PC-9 (cell line): ENCODE measurements around the gene IFI27L1. TPM values are rescaled to one million over a fixed set of nuclear protein-coding genes. Genes with fewer than 3 reads are reported as not detected.

Experiments used
- BruUV-seq: library from RNA; stranded (reverse); fragments of 400-500 nt; replicated peaks from 2 replicates; lab custom pipeline; 2021; lab: Mats Ljungman, UMichigan
- CTCF ChIA-PET: fragments of 300-600 bp; sonication (Branson Sonifier 250); formaldehyde crosslinking; loops from one replicate; lab custom pipeline; 2022; ENCODE audit warnings: antibody characterized with exemption; lab: Charles Lee
- POLR2A ChIA-PET: fragments of 300-600 bp; sonication (Branson Sonifier 250); formaldehyde crosslinking; loops from one replicate; lab custom pipeline; 2022; ENCODE audit warnings: antibody characterized with exemption; ENCODE audit not compliant: unreplicated experiment; lab: Charles Lee
- DNase-seq, 2 experiments: peaks; one replicate each; pipeline versions ENCODE4 v3.0.0 to v3.0.0-alpha.2; 2015 to 2022; ENCODE audit warnings: mixed read lengths in 1 of 2
- H2AFZ ChIP-seq: fragments of 200-600 bp; sonication (generic); 2 replicates; pipeline ENCODE4 v1.8.1; 2017; ENCODE audit warnings: antibody characterized with exemption
- H3F3A ChIP-seq: fragments of 200-600 bp; sonication (generic); 2 replicates; pipeline ENCODE4 v1.8.1; 2017; ENCODE audit warnings: antibody characterized with exemption, mild to moderate bottlenecking, low read depth; ENCODE audit not compliant: insufficient read depth
- H3K27ac ChIP-seq: fragments of 200-600 bp; sonication (generic); 2 replicates; pipeline ENCODE4 v1.6.1; 2016; ENCODE audit warnings: mixed run types
- H3K27me3 ChIP-seq: fragments of 200-600 bp; sonication (generic); 2 replicates; pipeline ENCODE4 v1.6.1; 2016; ENCODE audit warnings: low read depth, mixed run types; ENCODE audit not compliant: insufficient read depth
- H3K36me3 ChIP-seq: fragments of 200-600 bp; sonication (generic); 2 replicates; pipeline ENCODE4 v1.6.1; 2016; ENCODE audit warnings: low read depth, mixed run types
- H3K4me1 ChIP-seq: fragments of 200-600 bp; sonication (generic); replicated peaks from 2 replicates; pipeline ENCODE4 v1.6.1; 2016; ENCODE audit warnings: mixed run types; ENCODE audit not compliant: insufficient read depth
- H3K4me2 ChIP-seq: fragments of 200-600 bp; sonication (generic); 2 replicates; pipeline ENCODE4 v1.6.1; 2017; ENCODE audit warnings: mixed run types
- H3K4me3 ChIP-seq: fragments of 200-600 bp; sonication (generic); 2 replicates; pipeline ENCODE4 v1.6.1; 2016; ENCODE audit warnings: mixed run types
- H3K79me2 ChIP-seq: fragments of 200-600 bp; sonication (generic); 2 replicates; pipeline ENCODE4 v1.6.1; 2017; ENCODE audit warnings: low read depth, mixed run types
- H3K9me2 ChIP-seq: fragments of 200-600 bp; sonication (generic); 2 replicates; pipeline ENCODE4 v1.8.1; 2017; ENCODE audit warnings: mild to moderate bottlenecking; ENCODE audit not compliant: insufficient read depth
- H3K9me3 ChIP-seq: fragments of 200-600 bp; sonication (generic); 2 replicates; pipeline ENCODE4 v1.8.1; 2016; ENCODE audit warnings: low read depth; ENCODE audit not compliant: insufficient read depth
- H4K20me1 ChIP-seq: fragments of 200-600 bp; sonication (generic); 2 replicates; pipeline ENCODE4 v1.8.1; 2017; ENCODE audit not compliant: insufficient read depth
- EZH2 ChIP-seq: fragments of 200-600 bp; sonication (generic); IDR thresholded peaks from 2 replicates; pipeline ENCODE4 v1.8.0; 2017; ENCODE audit warnings: antibody characterized with exemption, low read depth
- intact Hi-C: fragments of 100-400 bp; cut with micrococcal nuclease; formaldehyde crosslinking; loops from one replicate; pipeline ENCODE4 v1.10.0; 2022; ENCODE audit not compliant: unreplicated experiment
- total RNA-seq: library from RNA; stranded (reverse); gene quantifications from 2 replicates; pipeline ENCODE4 v1.2.3, GENCODE V29; 2021
- TF ChIP-seq, protein P1 (sequence below): fragments of 200-600 bp; sonication (generic); conservative IDR thresholded peaks from 2 replicates; pipeline ENCODE4 v1.6.1; 2017; ENCODE audit warnings: mixed run types, antibody characterized with exemption, mild to moderate bottlenecking, moderate library complexity

Gene IFI27L1
- total RNA-seq, 1 experiment from 2014 or later = 9.7 TPM

DNA sequence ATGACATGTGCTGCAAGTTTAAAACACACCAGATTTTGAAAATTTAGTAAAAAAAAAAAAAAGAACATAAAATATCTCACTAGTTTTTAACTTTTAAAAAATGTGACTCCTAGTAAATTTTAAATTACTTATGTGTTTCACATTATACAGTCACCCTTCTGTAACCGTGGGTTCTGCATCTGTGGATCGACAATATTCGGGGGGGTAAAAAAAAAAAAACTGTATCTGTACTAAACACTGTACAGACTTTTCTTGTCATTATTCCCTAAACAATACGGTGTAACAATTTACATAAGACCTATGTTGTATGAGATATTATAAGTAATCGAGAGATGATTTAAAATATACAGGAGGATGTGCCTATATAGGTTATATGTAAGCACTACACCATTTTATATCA lies 3.3 kb upstream of the IFI27L1 start:
- no TSS peak for BruUV-seq
- no peak overlapping the region for H3K4me3 ChIP-seq
- ChIA-PET CTCF (no interaction called here), POLR2A (no interaction called here)
- no peak overlapping the region for H2AFZ ChIP-seq
- H3K36me3 ChIP-seq = peaks cover 15% of the 10 kb centered on the region
- intact Hi-C loops = no loop called here
- H3K27me3 ChIP-seq = no peaks in the 10 kb centered on the region
- no peak for TF ChIP-seq EZH2
- TF ChIP-seq, protein P1, sequence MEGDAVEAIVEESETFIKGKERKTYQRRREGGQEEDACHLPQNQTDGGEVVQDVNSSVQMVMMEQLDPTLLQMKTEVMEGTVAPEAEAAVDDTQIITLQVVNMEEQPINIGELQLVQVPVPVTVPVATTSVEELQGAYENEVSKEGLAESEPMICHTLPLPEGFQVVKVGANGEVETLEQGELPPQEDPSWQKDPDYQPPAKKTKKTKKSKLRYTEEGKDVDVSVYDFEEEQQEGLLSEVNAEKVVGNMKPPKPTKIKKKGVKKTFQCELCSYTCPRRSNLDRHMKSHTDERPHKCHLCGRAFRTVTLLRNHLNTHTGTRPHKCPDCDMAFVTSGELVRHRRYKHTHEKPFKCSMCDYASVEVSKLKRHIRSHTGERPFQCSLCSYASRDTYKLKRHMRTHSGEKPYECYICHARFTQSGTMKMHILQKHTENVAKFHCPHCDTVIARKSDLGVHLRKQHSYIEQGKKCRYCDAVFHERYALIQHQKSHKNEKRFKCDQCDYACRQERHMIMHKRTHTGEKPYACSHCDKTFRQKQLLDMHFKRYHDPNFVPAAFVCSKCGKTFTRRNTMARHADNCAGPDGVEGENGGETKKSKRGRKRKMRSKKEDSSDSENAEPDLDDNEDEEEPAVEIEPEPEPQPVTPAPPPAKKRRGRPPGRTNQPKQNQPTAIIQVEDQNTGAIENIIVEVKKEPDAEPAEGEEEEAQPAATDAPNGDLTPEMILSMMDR = no peak
- no peaks in the 10 kb centered on the region for H3K9me2 ChIP-seq
- H3K9me3 ChIP-seq = peaks cover 10% of the 10 kb centered on the region
- DNase-seq = no peak
- peaks cover 80% of the 10 kb centered on the region for H3K79me2 ChIP-seq
- no peaks in the 10 kb centered on the region for H3F3A ChIP-seq
- H3K4me2 ChIP-seq = no peak overlapping the region
- peaks cover 15% of the 10 kb centered on the region for H3K4me1 ChIP-seq
- H4K20me1 ChIP-seq = peaks cover 3% of the 10 kb centered on the region; the same call in 1 of the 2 replicates
- no peak overlapping the region for H3K27ac ChIP-seq

DNA sequence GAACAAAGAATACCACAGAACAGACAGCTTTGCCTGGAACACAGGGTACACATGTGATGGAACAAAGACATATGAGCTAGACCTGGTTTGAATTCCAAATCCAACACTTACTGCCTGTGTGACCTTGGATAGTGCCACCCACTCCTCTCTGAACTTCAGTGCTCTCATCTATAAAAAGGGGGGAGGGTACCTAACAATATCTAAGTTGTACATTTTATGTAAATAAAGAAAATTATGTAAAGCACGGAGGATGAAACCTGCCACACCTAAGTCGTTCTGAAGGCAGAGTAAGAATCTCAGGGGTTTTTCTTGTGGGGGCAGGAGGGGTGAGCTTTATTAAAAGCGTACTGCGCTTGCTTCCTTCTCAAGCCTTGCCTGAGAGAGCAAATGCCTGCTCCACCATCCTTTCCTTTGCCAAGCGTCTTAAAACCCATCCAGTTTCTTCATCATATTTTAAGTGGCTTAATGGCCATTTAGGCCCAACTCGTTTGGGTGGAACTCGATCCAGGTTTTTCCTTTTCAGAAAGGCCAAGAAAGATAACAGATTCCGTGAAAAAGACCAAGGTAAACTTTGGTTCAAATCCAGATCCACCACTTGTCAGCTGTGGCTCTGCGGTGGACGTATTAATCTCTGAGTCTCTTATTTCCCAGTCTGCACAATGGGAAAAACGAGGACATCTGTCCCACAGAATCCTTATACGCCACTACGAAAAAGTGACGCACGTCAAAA lies 1.1 kb upstream of the IFI27L1 start:
- Histone ChIP-seq H3K4me3 (peak overlapping the region; percentile 79), H2AFZ (peak overlapping the region; percentile 91), H3K4me1 (peaks cover 15% of the 10 kb centered on the region), H3F3A (no peaks in the 10 kb centered on the region), H3K9me2 (no peaks in the 10 kb centered on the region), H3K79me2 (peaks cover 58% of the 10 kb centered on the region), H3K36me3 (peaks cover 15% of the 10 kb centered on the region), H4K20me1 (peaks cover 3% of the 10 kb centered on the region; the same call in 1 of the 2 replicates), H3K4me2 (peak overlapping the region; percentile 93), H3K9me3 (peaks cover 5% of the 10 kb centered on the region; the same call in 1 of the 2 replicates), H3K27ac (no peak overlapping the region), H3K27me3 (no peaks in the 10 kb centered on the region)
- TF ChIP-seq, protein P1 = no peak
- no peak for TF ChIP-seq EZH2
- CTCF ChIA-PET = no interaction called here
- POLR2A ChIA-PET = no interaction called here
- no peak for DNase-seq
- BruUV-seq = no TSS peak
- intact Hi-C loops = no loop called here

DNA sequence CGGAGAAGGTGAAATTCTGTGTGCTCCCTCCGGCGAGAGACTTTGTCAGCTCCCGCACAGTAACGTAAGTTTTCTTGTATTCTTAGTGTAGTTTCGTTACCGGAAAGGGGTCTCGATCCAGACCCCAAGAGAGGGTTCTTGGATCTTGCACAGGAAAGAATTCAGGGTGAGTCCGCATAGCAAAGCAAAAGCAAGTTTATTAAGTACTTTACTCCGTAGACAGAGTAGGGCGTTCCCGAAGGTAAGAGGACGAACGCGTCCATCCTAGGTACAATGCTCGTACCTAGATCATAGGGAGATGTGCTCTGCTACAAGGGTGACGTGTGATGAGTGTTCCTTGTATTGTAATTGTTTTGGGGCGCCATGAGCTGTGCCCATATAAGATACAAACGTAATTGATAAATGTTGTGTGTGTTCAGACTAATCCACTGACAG lies 293 bp downstream of the IFI27L1 start:
- POLR2A ChIA-PET = interaction anchor here (0.7 kb wide), 1 partner anchor 1116 kb away, joined by 3 read pairs; no protein-coding TSS in a partner anchor
- peak overlapping the region; percentile 20; the same call in 1 of the 2 replicates for H3K27ac ChIP-seq
- no peaks in the 10 kb centered on the region for H3F3A ChIP-seq
- CTCF ChIA-PET = interaction anchor here (0.6 kb wide), 2 partner anchors 55 to 941 kb away, joined by 3 read pairs; no protein-coding TSS in a partner anchor
- no peaks in the 10 kb centered on the region for H3K27me3 ChIP-seq
- no peak for DNase-seq
- H3K4me1 ChIP-seq = peaks cover 15% of the 10 kb centered on the region
- no peaks in the 10 kb centered on the region for H3K9me3 ChIP-seq
- peak overlapping the region; percentile 79 for H3K4me3 ChIP-seq
- H4K20me1 ChIP-seq = peaks cover 3% of the 10 kb centered on the region; the same call in 1 of the 2 replicates
- peak overlapping the region; percentile 93 for H3K4me2 ChIP-seq
- peaks cover 15% of the 10 kb centered on the region for H3K36me3 ChIP-seq
- BruUV-seq = no TSS peak
- H2AFZ ChIP-seq = peak overlapping the region; percentile 91
- no peak for TF ChIP-seq EZH2
- TF ChIP-seq, protein P1 = no peak
- peaks cover 45% of the 10 kb centered on the region for H3K79me2 ChIP-seq
- no peaks in the 10 kb centered on the region for H3K9me2 ChIP-seq
- intact Hi-C loops = no loop called here
